T-cell (primary cell): Measurements from ENCODE around the gene ARF1. TPM values are rescaled to one million over a fixed set of nuclear protein-coding genes. Genes with fewer than 3 reads are reported as not detected.

Source experiments
- ATAC-seq, 4 experiments: fragments of 200-7000 bp in 3 of 4; fragments of 150-1000 bp in 1 of 4; cut with Tn5 transposase; replicated peaks in 1 of 4; 1 replicate in 3 of 4; 2 replicates in 1 of 4; pipeline ENCODE4 v1.10.0; 2021; ENCODE audit warnings: moderate library complexity in 3 of 4, mild to moderate bottlenecking in 2 of 4, moderate number of reproducible peaks in 1 of 4
- CTCF ChIA-PET, 2 donors: fragments of 300-600 bp; sonication (Branson Sonifier 250); formaldehyde crosslinking; loops; one replicate each; lab custom pipeline; 2022; ENCODE audit warnings: antibody characterized with exemption in 2 of 2; lab: Charles Lee
- POLR2A ChIA-PET, 2 donors: fragments of 300-600 bp; sonication (Branson Sonifier 250); formaldehyde crosslinking; loops; one replicate each; lab custom pipeline; 2022; ENCODE audit warnings: antibody characterized with exemption in 2 of 2; lab: Charles Lee
- DNase-seq, 35 experiments: peaks; one replicate each; pipeline versions ENCODE4 v3.0.0 to v3.0.0-alpha.2; 2013 to 2023
- H3K27ac ChIP-seq: one replicate; pipeline ENCODE4 v1.5.1; 2013; ENCODE audit warnings: low read length
- H3K27me3 ChIP-seq, 2 experiments: replicated peaks in 1 of 2; 1 replicate in 1 of 2; 2 replicates in 1 of 2; pipeline versions ENCODE4 v1.6.1 to v1.7.0; 2013; ENCODE audit warnings: low read length in 1 of 2, mixed read lengths in 1 of 2; ENCODE audit not compliant: control insufficient read depth in 2 of 2, insufficient read depth in 2 of 2; ENCODE audit errors: extremely low read depth in 1 of 2
- H3K36me3 ChIP-seq, 2 donors: 1 replicate in 1 of 2; 2 replicates in 1 of 2; pipeline versions ENCODE4 v1.6.1 to v1.7.0; 2013; ENCODE audit warnings: low read length in 1 of 2; ENCODE audit not compliant: control insufficient read depth in 2 of 2, insufficient read depth in 1 of 2; ENCODE audit errors: extremely low read depth in 1 of 2
- H3K4me1 ChIP-seq, 2 experiments: 1 replicate in 1 of 2; 2 replicates in 1 of 2; pipeline versions ENCODE4 v1.6.1 to v1.7.0; 2013; ENCODE audit warnings: low read length in 2 of 2, mixed read lengths in 1 of 2; ENCODE audit not compliant: insufficient read depth in 2 of 2, control insufficient read depth in 1 of 2; ENCODE audit errors: extremely low read depth in 1 of 2
- H3K4me3 ChIP-seq, 2 donors: 1 replicate in 1 of 2; 2 replicates in 1 of 2; pipeline versions ENCODE4 v1.5.1 to v1.7.0; 2013; ENCODE audit warnings: mild to moderate bottlenecking in 2 of 2, low read length in 1 of 2, moderate library complexity in 1 of 2; ENCODE audit not compliant: control insufficient read depth in 1 of 2; ENCODE audit errors: extremely low read depth in 1 of 2
- H3K9me3 ChIP-seq: 2 replicates; pipeline ENCODE4 v1.7.0; 2013
- H3K27ac Mint-ChIP-seq, 2 donors: one replicate each; pipeline ENCODE4 v1.8.0; 2020 to 2021; ENCODE audit warnings: mild to moderate bottlenecking in 2 of 2, mixed read lengths in 2 of 2
- H3K27me3 Mint-ChIP-seq, 2 donors: one replicate each; pipeline ENCODE4 v1.8.0; 2021 to 2022; ENCODE audit warnings: mixed read lengths in 2 of 2
- H3K36me3 Mint-ChIP-seq: one replicate; pipeline ENCODE4 v1.8.0; 2021; ENCODE audit warnings: mixed read lengths
- H3K4me1 Mint-ChIP-seq, 3 donors: one replicate each; pipeline ENCODE4 v1.8.0; 2020 to 2022; ENCODE audit warnings: mixed read lengths in 3 of 3, mild to moderate bottlenecking in 1 of 3
- H3K4me3 Mint-ChIP-seq, 3 donors: one replicate each; pipeline ENCODE4 v1.8.0; 2020 to 2022; ENCODE audit warnings: mild to moderate bottlenecking in 3 of 3, mixed read lengths in 3 of 3, moderate library complexity in 3 of 3
- H3K9me3 Mint-ChIP-seq, 3 donors: one replicate each; pipeline ENCODE4 v1.8.0; 2020 to 2022; ENCODE audit warnings: mixed read lengths in 3 of 3
- WGBS: methylation state at CpG from one replicate; pipeline ENCODE4 v1.1.5; 2013; ENCODE audit warnings: missing lambda C conversion rate; ENCODE audit not compliant: insufficient coverage; 5-methylcytosine and 5-hydroxymethylcytosine counted together
- total RNA-seq, 35 experiments: library from RNA in 6 of 35; stranded (reverse) in 6 of 35; fragments of 120-200 nt in 1 of 35; gene quantifications; one replicate each; pipeline versions ENCODE4 v1.2.1 to v1.2.4 and lab custom pipeline; 2013 to 2026

Gene ARF1
- total RNA-seq, 5 donors from 2014 or later (not counting 1 experiment from before 2014, with no cell fraction given): 232 to 309 (median 258) TPM

- no peak for DNase-seq
- H3K36me3 ChIP-seq: peaks cover 0 to 26% of the 10 kb centered on the region in 2 donors
- ChIA-PET POLR2A (interaction anchor here in 1 of 2 donors (0.6 kb wide), 1 partner anchor 11 kb away, joined by 3 read pairs; no protein-coding TSS in a partner anchor), CTCF (interaction anchor here in 1 of 2 donors (0.6 kb wide), 1 partner anchor 24 kb away, joined by 3 read pairs; the partner anchor contains the start of gene ARF1)
- H3K27ac ChIP-seq: no peak overlapping the region
- H3K27me3 Mint-ChIP-seq: no peaks in the 10 kb centered on the region
- H3K9me3 Mint-ChIP-seq: no peaks in the 10 kb centered on the region
- H3K36me3 Mint-ChIP-seq: peaks cover 12% of the 10 kb centered on the region
- WGBS: 93% methylated on average over 7 of the region's 8 CpGs
- peak overlapping the region in 1 of 3 donors; percentile 79 for H3K4me3 Mint-ChIP-seq
- peaks cover 31 to 45% (median 35%) of the 10 kb centered on the region in 3 donors for H3K4me1 Mint-ChIP-seq
- peaks cover 0 to 4% of the 10 kb centered on the region in 2 experiments for H3K27me3 ChIP-seq
- H3K4me1 ChIP-seq: peaks cover 5 to 61% of the 10 kb centered on the region in 2 experiments
- no peak overlapping the region for H3K27ac Mint-ChIP-seq
- H3K4me3 ChIP-seq: no peak overlapping the region
- ATAC-seq: no peak
- no peaks in the 10 kb centered on the region for H3K9me3 ChIP-seq
Measured at GRCh38 chr1:228105996-228106799, 23.7 kb downstream of the ARF1 start.

GRCh38 chr1:228106800-228107054 lies 24.2 kb downstream of the ARF1 start:
- H3K27ac Mint-ChIP-seq: no peak overlapping the region
- no peaks in the 10 kb centered on the region for H3K9me3 ChIP-seq
- WGBS: 96% methylated on average over 8 of the region's 9 CpGs
- peaks cover 0 to 26% of the 10 kb centered on the region in 2 donors for H3K36me3 ChIP-seq
- DNase-seq: no peak
- H3K27me3 ChIP-seq: peaks cover 0 to 4% of the 10 kb centered on the region in 2 experiments
- H3K27me3 Mint-ChIP-seq: no peaks in the 10 kb centered on the region
- no peak overlapping the region for H3K4me3 ChIP-seq
- H3K27ac ChIP-seq: no peak overlapping the region
- ChIA-PET POLR2A (interaction anchor here in 1 of 2 donors (0.6 kb wide), 1 partner anchor 12 kb away, joined by 3 read pairs; no protein-coding TSS in a partner anchor), CTCF (no interaction called here)
- H3K36me3 Mint-ChIP-seq: peaks cover 8% of the 10 kb centered on the region
- ATAC-seq: no peak
- H3K4me3 Mint-ChIP-seq: peak overlapping the region in 1 of 3 donors; percentile 79
- H3K4me1 Mint-ChIP-seq: peaks cover 27 to 40% (median 30%) of the 10 kb centered on the region in 3 donors
- no peaks in the 10 kb centered on the region for H3K9me3 Mint-ChIP-seq
- peaks cover 5 to 55% of the 10 kb centered on the region in 2 experiments for H3K4me1 ChIP-seq

DNA sequence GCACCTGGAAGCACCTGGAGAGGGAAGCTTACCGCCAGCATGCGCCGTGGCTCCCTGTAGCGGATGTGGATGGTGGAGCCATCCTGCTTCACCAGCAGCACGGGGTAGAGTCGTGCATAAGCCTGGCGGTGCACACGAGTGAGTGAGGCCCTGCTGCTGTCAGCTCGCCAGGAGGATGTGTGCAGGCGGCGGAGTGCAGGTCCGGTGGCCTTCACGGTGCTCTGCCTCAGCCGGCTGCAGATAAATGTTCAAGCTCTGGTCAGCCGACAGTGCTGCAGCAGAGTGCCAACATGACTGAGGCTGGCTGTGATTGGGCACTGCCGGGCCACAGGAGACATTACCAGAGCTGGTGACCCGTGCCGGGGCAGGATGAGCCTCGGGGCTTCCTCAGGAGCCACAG lies 25.1 kb downstream of the ARF1 start:
- Mint-ChIP-seq H3K9me3 (no peaks in the 10 kb centered on the region), H3K27me3 (no peaks in the 10 kb centered on the region), H3K27ac (peak overlapping the region; percentile 39 to 85), H3K4me1 (peaks cover 27 to 40% (median 30%) of the 10 kb centered on the region in 3 donors), H3K4me3 (peak overlapping the region; percentile 79 to 93 (median 81)), H3K36me3 (peaks cover 8% of the 10 kb centered on the region)
- DNase-seq (peak in 1 of 35 experiments; percentile 5), ATAC-seq (no peak)
- peaks cover 0 to 4% of the 10 kb centered on the region in 2 experiments for H3K27me3 ChIP-seq
- ChIA-PET CTCF (no interaction called here), POLR2A (no interaction called here)
- H3K27ac ChIP-seq: no peak overlapping the region
- 93% methylated on average over 17 of the region's 19 CpGs for WGBS
- H3K9me3 ChIP-seq: no peaks in the 10 kb centered on the region
- H3K36me3 ChIP-seq: peaks cover 0 to 26% of the 10 kb centered on the region in 2 donors
- peaks cover 3 to 47% of the 10 kb centered on the region in 2 experiments for H3K4me1 ChIP-seq
- H3K4me3 ChIP-seq: no peak overlapping the region

DNA sequence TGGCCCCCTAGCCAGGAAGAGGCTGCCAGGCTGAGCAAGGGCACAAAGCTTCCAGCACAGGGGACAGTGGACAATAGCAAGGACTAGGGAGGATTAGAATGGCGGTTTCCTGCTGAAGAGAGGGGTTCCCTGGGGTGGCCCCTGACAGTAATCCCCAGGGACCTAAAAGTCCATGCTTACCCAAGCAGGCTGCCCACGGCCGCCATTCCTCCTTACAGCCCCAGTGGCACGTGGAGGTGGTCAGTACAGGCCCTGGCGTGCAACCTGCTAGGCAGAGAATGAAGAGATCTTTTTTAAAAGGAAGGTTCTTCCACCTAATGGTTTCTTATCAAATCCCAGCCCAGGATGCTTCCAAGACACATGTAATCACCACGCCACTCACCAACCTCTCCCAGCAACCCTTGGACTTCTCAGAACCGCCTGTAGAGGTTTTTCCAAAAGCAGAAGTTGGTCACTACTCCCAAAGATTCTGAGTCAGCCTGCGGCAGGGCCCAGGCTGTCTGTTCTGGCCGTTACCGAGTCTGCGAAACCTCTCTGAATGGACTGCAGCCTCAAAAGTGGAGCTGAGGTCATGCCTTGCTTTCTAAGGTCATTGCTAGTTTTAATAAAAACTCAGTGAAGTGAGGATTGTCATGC lies 25.7 kb downstream of the ARF1 start:
- peaks cover 8% of the 10 kb centered on the region for H3K36me3 Mint-ChIP-seq
- Histone ChIP-seq H3K27ac (peak overlapping the region; percentile 80), H3K4me3 (peak overlapping the region; percentile 86 to 100), H3K4me1 (peaks cover 3 to 47% of the 10 kb centered on the region in 2 experiments), H3K36me3 (peaks cover 0 to 26% of the 10 kb centered on the region in 2 donors), H3K27me3 (peaks cover 0 to 4% of the 10 kb centered on the region in 2 experiments), H3K9me3 (no peaks in the 10 kb centered on the region)
- ChIA-PET CTCF (no interaction called here), POLR2A (no interaction called here)
- H3K27ac Mint-ChIP-seq: peak overlapping the region; percentile 69 to 85
- WGBS: 71% methylated on average over 7 of the region's 11 CpGs
- DNase-seq: peak in 1 of 35 experiments; percentile 2
- H3K9me3 Mint-ChIP-seq: no peaks in the 10 kb centered on the region
- H3K27me3 Mint-ChIP-seq: no peaks in the 10 kb centered on the region
- H3K4me1 Mint-ChIP-seq: peaks cover 26 to 38% (median 29%) of the 10 kb centered on the region in 3 donors
- peak overlapping the region; percentile 79 to 93 (median 81) for H3K4me3 Mint-ChIP-seq
- ATAC-seq: no peak

GRCh38 chr1:228108742-228109072 lies 26.2 kb downstream of the ARF1 start:
- peak in 1 of 4 experiments; percentile 2 for ATAC-seq
- POLR2A ChIA-PET: no interaction called here
- CTCF ChIA-PET: no interaction called here

More at GRCh38 chr1:228108742-228109072, 26.2 kb downstream of the ARF1 start:
- Mint-ChIP-seq H3K36me3 (peaks cover 8% of the 10 kb centered on the region), H3K27ac (peak overlapping the region; percentile 69 to 85), H3K27me3 (no peaks in the 10 kb centered on the region), H3K4me3 (peak overlapping the region; percentile 79 to 93 (median 81)), H3K4me1 (peaks cover 21 to 32% (median 26%) of the 10 kb centered on the region in 3 donors), H3K9me3 (no peaks in the 10 kb centered on the region)
- peak overlapping the region; percentile 80 for H3K27ac ChIP-seq
- no peak for DNase-seq
- peak overlapping the region; percentile 86 to 100 for H3K4me3 ChIP-seq
- H3K27me3 ChIP-seq: peaks cover 0 to 4% of the 10 kb centered on the region in 2 experiments
- peaks cover 3 to 42% of the 10 kb centered on the region in 2 experiments for H3K4me1 ChIP-seq
- H3K36me3 ChIP-seq: peaks cover 0 to 26% of the 10 kb centered on the region in 2 donors
- no peaks in the 10 kb centered on the region for H3K9me3 ChIP-seq
- 6% methylated on average over 7 of the region's 8 CpGs for WGBS
